ENCODE data around the gene NOTCH4. TPM values are rescaled to one million over a fixed set of nuclear protein-coding genes. Genes with fewer than 3 reads are reported as not detected.

Gene NOTCH4
- total and polyA plus RNA-seq, 2 experiments from 2014 or later: 2.7 to 2.8 TPM

DNA sequence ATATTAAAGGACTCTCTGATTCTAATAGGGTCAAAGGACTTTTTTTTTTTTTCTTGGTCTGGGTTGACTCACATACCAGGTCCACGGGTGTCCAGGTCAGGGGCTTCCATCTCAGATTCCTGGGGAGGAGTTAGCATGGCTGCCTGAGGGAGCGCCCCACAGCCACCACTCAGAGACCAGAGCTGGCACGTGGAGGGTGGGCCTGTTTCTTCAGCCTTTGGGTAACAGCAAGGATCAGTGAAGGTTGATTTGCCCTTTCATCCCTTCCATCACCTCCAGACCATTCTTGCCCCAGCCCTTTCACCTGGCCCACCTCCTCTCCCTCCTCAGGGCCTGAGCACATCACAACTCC is 25.5 kb downstream of the NOTCH4 start:
- Mint-ChIP-seq H3K4me3 (no peak overlapping the region; the same call in 2 of the 3 replicates), H3K27ac (no peak overlapping the region), H3K27me3 (ENCODE audit: insufficient read depth, low read depth, poor library complexity) (peaks cover 11% of the 10 kb centered on the region), H3K9me3 (no peaks in the 10 kb centered on the region; the same call in 2 of the 3 replicates), H3K4me1 (peaks cover 32% of the 10 kb centered on the region), H3K36me3 (ENCODE audit: low read depth) (no peaks in the 10 kb centered on the region)
- Histone ChIP-seq H3K27me3 (ENCODE audit: insufficient read depth) (no peaks in the 10 kb centered on the region), H3K36me3 (ENCODE audit: insufficient read depth) (no peaks in the 10 kb centered on the region), H3K4me2 (no peak overlapping the region), H3K27ac (ENCODE audit: low read depth) (no peak overlapping the region), H3F3A (replicated peaks; ENCODE audit: low read depth) (peaks cover 17% of the 10 kb centered on the region), H3K4me1 (ENCODE audit: insufficient read depth) (peaks cover 28% of the 10 kb centered on the region), H2AFZ (no peak overlapping the region), H4K20me1 (replicated peaks; ENCODE audit: insufficient read depth) (no peaks in the 10 kb centered on the region), H3K9me2 (ENCODE audit: insufficient read depth) (no peaks in the 10 kb centered on the region), H3K79me2 (replicated peaks; ENCODE audit: insufficient read depth) (no peaks in the 10 kb centered on the region), H3K4me3 (no peak overlapping the region)
- TF ChIP-seq REST (IDR thresholded peaks at IDR 0.05; ENCODE audit: unreplicated experiment) (no peak), JUNB (IDR thresholded peaks at IDR 0.05; ENCODE audit: unreplicated experiment) (no peak), ZNF114 (CRISPR knock-in tag; IDR thresholded peaks at IDR 0.05) (no peak), ZNF462 (CRISPR knock-in tag; IDR thresholded peaks at IDR 0.05) (no peak), POLR2AphosphoS5 (IDR thresholded peaks at IDR 0.05; ENCODE audit: low read depth) (no peak), NANOG (IDR thresholded peaks at IDR 0.05; ENCODE audit: borderline replicate concordance) (no peak), CREB1 (CRISPR knock-in tag; IDR thresholded peaks at IDR 0.05; ENCODE audit: low read depth) (no peak), EZH2phosphoT487 (IDR thresholded peaks at IDR 0.05; ENCODE audit: unreplicated experiment) (no peak), EZH2 (IDR thresholded peaks at IDR 0.05; ENCODE audit: low read depth, unreplicated experiment) (no peak), STAT1 (IDR thresholded peaks at IDR 0.05; ENCODE audit: unreplicated experiment) (no peak), ZNF331 (CRISPR knock-in tag; IDR thresholded peaks at IDR 0.05; ENCODE audit: low read depth) (no peak)
- TF ChIP-seq, protein P1, sequence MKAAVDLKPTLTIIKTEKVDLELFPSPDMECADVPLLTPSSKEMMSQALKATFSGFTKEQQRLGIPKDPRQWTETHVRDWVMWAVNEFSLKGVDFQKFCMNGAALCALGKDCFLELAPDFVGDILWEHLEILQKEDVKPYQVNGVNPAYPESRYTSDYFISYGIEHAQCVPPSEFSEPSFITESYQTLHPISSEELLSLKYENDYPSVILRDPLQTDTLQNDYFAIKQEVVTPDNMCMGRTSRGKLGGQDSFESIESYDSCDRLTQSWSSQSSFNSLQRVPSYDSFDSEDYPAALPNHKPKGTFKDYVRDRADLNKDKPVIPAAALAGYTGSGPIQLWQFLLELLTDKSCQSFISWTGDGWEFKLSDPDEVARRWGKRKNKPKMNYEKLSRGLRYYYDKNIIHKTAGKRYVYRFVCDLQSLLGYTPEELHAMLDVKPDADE (IDR thresholded peaks at IDR 0.05): no peak
- TF ChIP-seq, protein P2, sequence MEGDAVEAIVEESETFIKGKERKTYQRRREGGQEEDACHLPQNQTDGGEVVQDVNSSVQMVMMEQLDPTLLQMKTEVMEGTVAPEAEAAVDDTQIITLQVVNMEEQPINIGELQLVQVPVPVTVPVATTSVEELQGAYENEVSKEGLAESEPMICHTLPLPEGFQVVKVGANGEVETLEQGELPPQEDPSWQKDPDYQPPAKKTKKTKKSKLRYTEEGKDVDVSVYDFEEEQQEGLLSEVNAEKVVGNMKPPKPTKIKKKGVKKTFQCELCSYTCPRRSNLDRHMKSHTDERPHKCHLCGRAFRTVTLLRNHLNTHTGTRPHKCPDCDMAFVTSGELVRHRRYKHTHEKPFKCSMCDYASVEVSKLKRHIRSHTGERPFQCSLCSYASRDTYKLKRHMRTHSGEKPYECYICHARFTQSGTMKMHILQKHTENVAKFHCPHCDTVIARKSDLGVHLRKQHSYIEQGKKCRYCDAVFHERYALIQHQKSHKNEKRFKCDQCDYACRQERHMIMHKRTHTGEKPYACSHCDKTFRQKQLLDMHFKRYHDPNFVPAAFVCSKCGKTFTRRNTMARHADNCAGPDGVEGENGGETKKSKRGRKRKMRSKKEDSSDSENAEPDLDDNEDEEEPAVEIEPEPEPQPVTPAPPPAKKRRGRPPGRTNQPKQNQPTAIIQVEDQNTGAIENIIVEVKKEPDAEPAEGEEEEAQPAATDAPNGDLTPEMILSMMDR (conservative IDR thresholded peaks at IDR 0.05; ENCODE audit: low read depth in 2 of 2): no peak
- DNase-seq (ENCODE audit: low spot score) (no peak), ATAC-seq (no peak)

Measured in GM23338 (cell line).